ENCODE results near the gene YY1AP1.
"Not testable (repeated sequence)": the region's sequence is repeated elsewhere in the genome, so short reads cannot be mapped to it uniquely, and the experiment has no call there.

YY1AP1 gene

DNA sequence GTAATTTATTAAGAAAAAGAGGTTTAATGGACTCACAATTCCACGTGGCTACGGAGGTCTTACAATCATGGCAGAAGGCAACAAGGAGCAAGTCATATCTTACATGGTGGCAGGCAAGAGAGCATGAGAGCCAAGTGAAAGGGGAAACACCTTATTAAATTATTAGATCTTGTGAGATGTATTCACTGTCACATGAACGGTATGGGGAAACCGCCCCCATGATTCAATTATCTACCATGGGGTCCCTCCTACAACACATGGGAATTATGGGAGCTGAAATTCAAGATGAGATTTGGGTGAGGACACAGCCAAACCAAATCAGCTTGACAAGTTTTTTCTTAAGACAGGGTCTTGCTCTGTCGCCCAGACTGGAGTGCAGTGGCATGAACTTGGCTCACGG is 14.6 kb upstream of the YY1AP1 start:
- peaks cover 6% of the 10 kb centered on the region for H3K27me3 Mint-ChIP-seq (ENCODE audit: low read depth, poor library complexity)
- peaks cover 60% of the 10 kb centered on the region for H3K36me3 Mint-ChIP-seq (ENCODE audit: low read depth)
- peaks cover 44% of the 10 kb centered on the region for H3K9me3 Mint-ChIP-seq
- H3K27ac Mint-ChIP-seq = no peak overlapping the region
- no peak for DNase-seq
- H3K4me3 Mint-ChIP-seq = no peak overlapping the region
- TF ChIP-seq, protein P1, sequence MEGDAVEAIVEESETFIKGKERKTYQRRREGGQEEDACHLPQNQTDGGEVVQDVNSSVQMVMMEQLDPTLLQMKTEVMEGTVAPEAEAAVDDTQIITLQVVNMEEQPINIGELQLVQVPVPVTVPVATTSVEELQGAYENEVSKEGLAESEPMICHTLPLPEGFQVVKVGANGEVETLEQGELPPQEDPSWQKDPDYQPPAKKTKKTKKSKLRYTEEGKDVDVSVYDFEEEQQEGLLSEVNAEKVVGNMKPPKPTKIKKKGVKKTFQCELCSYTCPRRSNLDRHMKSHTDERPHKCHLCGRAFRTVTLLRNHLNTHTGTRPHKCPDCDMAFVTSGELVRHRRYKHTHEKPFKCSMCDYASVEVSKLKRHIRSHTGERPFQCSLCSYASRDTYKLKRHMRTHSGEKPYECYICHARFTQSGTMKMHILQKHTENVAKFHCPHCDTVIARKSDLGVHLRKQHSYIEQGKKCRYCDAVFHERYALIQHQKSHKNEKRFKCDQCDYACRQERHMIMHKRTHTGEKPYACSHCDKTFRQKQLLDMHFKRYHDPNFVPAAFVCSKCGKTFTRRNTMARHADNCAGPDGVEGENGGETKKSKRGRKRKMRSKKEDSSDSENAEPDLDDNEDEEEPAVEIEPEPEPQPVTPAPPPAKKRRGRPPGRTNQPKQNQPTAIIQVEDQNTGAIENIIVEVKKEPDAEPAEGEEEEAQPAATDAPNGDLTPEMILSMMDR (IDR thresholded peaks at IDR 0.05) = no peak
- H3K4me1 Mint-ChIP-seq = no peaks in the 10 kb centered on the region

DNA sequence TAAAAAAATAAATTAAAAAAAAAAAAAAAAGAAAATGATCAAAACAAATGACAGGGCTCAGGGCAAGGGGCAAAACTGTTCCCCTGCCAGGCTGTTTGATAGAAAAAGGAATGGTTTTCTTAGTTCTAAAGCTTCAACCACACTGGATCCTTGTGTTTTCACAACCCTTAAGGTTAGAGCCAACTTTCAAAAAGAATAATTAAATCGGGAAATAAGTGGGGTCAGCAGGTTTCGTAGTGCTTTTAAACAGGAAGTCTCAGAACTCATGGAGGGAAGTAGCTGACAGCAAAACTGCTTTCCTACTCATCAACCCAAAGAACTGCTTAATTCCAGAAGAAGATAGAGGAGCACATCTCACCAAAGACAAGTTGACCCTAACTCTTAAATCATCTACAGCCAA is 13.1 kb upstream of the YY1AP1 start:
- not testable (repeated sequence) for H3K4me3 Mint-ChIP-seq; DNase-seq; H3K27me3 Mint-ChIP-seq (ENCODE audit: low read depth, poor library complexity)

DNA sequence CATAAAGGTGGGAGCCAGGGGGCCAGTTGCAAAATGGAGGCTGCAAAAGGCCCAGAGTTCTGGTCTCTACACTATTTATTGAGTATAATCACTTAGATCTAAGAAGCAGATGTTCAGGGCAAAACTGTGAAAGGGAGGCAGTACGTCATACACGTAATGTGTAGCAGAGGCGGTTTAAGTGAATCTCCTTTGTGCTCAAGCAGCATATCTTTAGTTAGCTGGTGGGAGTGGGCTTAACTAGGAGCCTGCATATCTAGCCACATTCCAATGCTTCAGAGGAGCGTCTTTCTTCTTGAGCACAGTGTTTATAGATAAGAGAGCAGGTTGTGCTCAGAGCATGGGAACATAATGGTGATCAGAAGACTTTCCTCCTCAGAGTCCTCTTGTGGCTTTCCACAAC is 10.5 kb upstream of the YY1AP1 start:
- Mint-ChIP-seq H3K36me3 (ENCODE audit: low read depth) (peaks cover 75% of the 10 kb centered on the region), H3K9me3 (peaks cover 68% of the 10 kb centered on the region)
- not testable (repeated sequence) for H3K4me3 Mint-ChIP-seq; H3K4me1 Mint-ChIP-seq; H3K27me3 Mint-ChIP-seq (ENCODE audit: low read depth, poor library complexity); H3K27ac Mint-ChIP-seq; DNase-seq

More for the DNA sequence above, 13.1 kb upstream of the YY1AP1 start:
- peaks cover 66% of the 10 kb centered on the region for H3K36me3 Mint-ChIP-seq (ENCODE audit: low read depth)
- peaks cover 52% of the 10 kb centered on the region for H3K9me3 Mint-ChIP-seq
- H3K4me1 Mint-ChIP-seq, H3K27ac Mint-ChIP-seq: not testable (repeated sequence)

DNA sequence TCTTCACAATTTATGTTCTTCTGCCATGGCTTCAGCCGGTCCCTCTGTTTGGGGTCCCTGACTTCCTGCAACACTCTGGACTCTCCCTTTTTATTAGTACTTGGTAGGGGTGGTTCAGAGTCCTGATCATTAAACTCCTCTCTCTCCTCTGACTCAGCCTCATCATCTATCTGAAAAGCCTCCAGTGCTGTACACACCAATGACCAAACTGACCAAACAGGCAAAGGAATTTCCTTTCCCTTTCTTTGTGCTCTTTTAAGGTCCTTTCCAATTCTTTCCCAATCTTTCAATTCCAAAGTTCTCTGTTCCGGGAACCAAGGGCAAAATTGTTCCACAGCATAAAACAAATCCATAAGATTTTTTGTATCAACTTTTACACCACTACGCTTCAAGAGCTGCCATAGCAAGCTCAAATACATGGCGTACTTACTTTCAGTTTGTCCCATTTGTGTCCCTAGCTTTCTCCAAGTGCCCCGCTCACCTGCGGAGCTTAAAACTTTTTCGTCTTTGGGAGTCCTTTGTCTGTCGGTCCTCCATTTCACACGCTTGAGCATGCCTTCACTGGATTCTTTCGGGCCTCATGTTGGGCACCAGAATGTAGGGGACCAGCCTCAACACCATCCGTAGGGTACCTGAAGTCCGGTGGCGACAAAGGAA is 9.9 kb upstream of the YY1AP1 start:
- Mint-ChIP-seq H3K4me1 (no peaks in the 10 kb centered on the region), H3K4me3 (no peak overlapping the region), H3K27ac (no peak overlapping the region), H3K36me3 (ENCODE audit: low read depth) (peaks cover 79% of the 10 kb centered on the region), H3K27me3 (ENCODE audit: low read depth, poor library complexity) (peaks cover 6% of the 10 kb centered on the region), H3K9me3 (peaks cover 73% of the 10 kb centered on the region)
- no peak for DNase-seq
- TF ChIP-seq, protein P1 (IDR thresholded peaks at IDR 0.05) = no peak

DNA sequence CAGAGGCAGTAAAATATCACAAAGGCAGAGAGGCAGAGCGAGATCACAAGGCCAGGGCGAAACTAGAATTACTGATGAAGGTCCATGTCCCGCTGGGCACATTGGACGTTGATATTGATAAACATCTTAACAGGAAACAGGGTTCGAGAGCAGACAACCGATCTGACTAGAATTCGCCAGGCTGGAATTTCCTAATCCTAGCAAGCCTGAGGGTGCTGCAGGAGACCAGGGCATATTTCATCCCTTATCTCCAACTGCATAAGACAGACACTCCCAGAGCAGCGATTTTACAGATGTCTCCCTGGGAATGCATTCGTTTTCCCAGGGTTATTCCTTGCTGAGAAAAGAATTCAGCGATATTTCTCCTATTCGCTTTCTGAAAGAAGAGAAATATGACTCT is 9.0 kb upstream of the YY1AP1 start:
- not testable (repeated sequence) for H3K27me3 Mint-ChIP-seq (ENCODE audit: low read depth, poor library complexity); DNase-seq; H3K4me1 Mint-ChIP-seq; H3K4me3 Mint-ChIP-seq
- H3K27ac Mint-ChIP-seq = peak overlapping the region; percentile 4
- peaks cover 81% of the 10 kb centered on the region for H3K9me3 Mint-ChIP-seq
- peaks cover 83% of the 10 kb centered on the region for H3K36me3 Mint-ChIP-seq (ENCODE audit: low read depth)

DNA sequence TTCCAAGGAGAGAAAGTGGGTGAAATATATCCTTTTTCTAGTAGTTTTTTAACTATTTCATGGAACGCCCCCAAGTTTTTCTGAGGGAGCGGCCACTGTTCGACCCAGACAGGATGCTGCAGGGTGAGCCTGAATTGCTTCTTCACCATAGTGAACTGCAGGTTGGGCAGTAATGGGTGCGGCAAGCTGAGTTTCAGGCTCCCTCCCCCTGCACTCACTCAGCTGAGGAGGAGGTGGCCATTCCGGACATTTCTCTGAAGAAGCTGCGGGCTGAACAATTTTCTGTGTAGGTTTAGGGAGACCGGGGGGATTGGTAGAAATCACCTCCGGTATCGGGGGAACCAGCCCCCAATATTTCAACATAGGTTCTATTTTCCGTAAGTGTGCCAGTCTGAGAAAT is 8.5 kb upstream of the YY1AP1 start:
- peaks cover 3% of the 10 kb centered on the region for H3K27me3 Mint-ChIP-seq (ENCODE audit: low read depth, poor library complexity)
- no peak overlapping the region for H3K27ac Mint-ChIP-seq
- peaks cover 81% of the 10 kb centered on the region for H3K9me3 Mint-ChIP-seq
- H3K36me3 Mint-ChIP-seq (ENCODE audit: low read depth) = peaks cover 84% of the 10 kb centered on the region
- TF ChIP-seq, protein P1 (IDR thresholded peaks at IDR 0.05) = no peak
- no peaks in the 10 kb centered on the region for H3K4me1 Mint-ChIP-seq
- H3K4me3 Mint-ChIP-seq = no peak overlapping the region
- DNase-seq = no peak

DNA sequence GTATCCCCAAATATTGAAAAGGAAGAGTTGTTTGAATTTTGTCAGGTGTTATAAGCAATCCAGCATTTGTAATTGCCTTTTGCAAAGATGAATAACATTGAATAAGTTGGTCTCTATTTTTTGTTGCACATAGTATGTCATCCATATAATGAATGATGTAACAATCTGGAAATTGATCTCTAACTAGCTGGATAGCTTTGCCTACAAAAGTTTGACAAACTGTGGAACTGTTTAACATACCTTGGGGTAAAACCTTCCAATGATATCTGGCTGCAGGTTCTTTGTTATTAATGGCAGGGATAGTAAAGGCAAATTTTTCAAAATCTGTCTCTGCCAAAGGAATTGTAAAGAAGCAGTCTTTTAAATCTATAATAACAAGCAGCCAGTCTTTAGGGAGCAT is 8.0 kb upstream of the YY1AP1 start:
- Mint-ChIP-seq H3K27me3 (ENCODE audit: low read depth, poor library complexity) (peaks cover 3% of the 10 kb centered on the region), H3K9me3 (peaks cover 86% of the 10 kb centered on the region), H3K4me3 (no peak overlapping the region), H3K4me1 (no peaks in the 10 kb centered on the region), H3K36me3 (ENCODE audit: low read depth) (peaks cover 89% of the 10 kb centered on the region), H3K27ac (no peak overlapping the region)
- no peak for DNase-seq
- TF ChIP-seq, protein P1 (IDR thresholded peaks at IDR 0.05) = no peak
